HL-60 (cell line): ENCODE results near the gene JAML.

ENCODE experiments used
- CTCF ChIP-seq: IDR thresholded peaks from one replicate; pipeline ENCODE4 v1.5.1; 2011; ENCODE audit warnings: low read length, control low read depth, inconsistent platforms; ENCODE audit not compliant: insufficient read depth
- GABPA ChIP-seq: IDR thresholded peaks from 2 replicates; pipeline ENCODE4 v1.6.1; 2012; ENCODE audit warnings: low read depth
- POLR2AphosphoS5 ChIP-seq: IDR thresholded peaks from 2 replicates; pipeline ENCODE4 v1.6.1; 2012; ENCODE audit warnings: low read depth
- TF ChIP-seq, protein P1 (sequence below): IDR thresholded peaks from 2 replicates; pipeline ENCODE4 v1.6.1; 2012; ENCODE audit warnings: low read depth; ENCODE audit not compliant: insufficient replicate concordance

DNA sequence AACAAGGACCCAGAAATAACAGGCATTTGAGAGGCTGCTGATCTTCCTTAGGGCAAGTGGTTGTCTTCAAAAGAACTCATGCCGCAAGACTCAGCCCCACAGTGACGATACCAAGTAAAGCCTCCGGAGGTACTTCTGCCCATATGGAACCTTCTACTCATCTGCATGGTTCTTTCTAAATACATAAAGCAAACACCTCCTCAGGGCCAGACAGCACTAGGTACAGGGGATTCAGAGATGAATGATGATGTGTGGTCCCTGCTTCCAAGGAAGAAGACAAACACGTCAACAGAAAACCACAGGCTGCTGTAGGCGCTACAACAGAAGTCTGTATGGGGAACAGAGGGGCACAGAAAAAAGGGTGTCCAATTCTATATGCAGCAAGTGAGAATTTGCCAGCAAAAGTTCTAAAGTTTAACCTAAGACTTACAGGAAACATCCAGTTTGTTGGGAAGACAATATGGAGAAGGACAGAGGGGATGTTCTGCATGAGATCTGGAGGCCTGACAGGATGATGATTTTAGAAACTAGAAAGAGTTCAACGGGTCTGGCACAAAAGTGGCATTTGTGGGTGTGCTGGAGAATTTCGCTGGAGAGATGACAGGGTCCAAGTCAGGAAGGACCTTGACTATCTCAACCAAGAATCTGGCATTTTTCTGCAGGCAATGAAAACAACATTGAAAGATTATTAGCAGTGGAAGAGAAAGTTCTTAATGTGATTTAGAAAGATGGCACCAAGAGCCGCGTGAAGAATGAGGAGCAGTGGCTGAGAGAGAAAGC, 23.7 kb downstream of the JAML start:
- no peak for TF ChIP-seq CTCF
- no peak for TF ChIP-seq POLR2AphosphoS5
- TF ChIP-seq, protein P1, sequence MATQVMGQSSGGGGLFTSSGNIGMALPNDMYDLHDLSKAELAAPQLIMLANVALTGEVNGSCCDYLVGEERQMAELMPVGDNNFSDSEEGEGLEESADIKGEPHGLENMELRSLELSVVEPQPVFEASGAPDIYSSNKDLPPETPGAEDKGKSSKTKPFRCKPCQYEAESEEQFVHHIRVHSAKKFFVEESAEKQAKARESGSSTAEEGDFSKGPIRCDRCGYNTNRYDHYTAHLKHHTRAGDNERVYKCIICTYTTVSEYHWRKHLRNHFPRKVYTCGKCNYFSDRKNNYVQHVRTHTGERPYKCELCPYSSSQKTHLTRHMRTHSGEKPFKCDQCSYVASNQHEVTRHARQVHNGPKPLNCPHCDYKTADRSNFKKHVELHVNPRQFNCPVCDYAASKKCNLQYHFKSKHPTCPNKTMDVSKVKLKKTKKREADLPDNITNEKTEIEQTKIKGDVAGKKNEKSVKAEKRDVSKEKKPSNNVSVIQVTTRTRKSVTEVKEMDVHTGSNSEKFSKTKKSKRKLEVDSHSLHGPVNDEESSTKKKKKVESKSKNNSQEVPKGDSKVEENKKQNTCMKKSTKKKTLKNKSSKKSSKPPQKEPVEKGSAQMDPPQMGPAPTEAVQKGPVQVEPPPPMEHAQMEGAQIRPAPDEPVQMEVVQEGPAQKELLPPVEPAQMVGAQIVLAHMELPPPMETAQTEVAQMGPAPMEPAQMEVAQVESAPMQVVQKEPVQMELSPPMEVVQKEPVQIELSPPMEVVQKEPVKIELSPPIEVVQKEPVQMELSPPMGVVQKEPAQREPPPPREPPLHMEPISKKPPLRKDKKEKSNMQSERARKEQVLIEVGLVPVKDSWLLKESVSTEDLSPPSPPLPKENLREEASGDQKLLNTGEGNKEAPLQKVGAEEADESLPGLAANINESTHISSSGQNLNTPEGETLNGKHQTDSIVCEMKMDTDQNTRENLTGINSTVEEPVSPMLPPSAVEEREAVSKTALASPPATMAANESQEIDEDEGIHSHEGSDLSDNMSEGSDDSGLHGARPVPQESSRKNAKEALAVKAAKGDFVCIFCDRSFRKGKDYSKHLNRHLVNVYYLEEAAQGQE, result no peak
- TF ChIP-seq GABPA, result no peak
